GM18873 (cell line): Measurements from ENCODE around the gene AHRR.
"Not testable (repeated sequence)": the region's sequence is repeated elsewhere in the genome, so short reads cannot be mapped to it uniquely, and the experiment has no call there.

Experiments
- ATAC-seq: cut with Tn5 transposase; IDR thresholded peaks from one replicate; pipeline ENCODE4 v1.9.1; 2021; ENCODE audit warnings: mild to moderate bottlenecking, moderate library complexity, moderate number of reproducible peaks; ENCODE audit not compliant: unreplicated experiment, low FRiP score

The AHRR gene

GRCh38 chr5:390623-391491 is 69.3 kb downstream of the AHRR start:
- ATAC-seq, result no peak

- no peak for ATAC-seq
These were observed 71.0 kb downstream of the AHRR start for GRCh38 chr5:392431-392988.

- no peak for ATAC-seq
These were observed 72.3 kb downstream of the AHRR start for GRCh38 chr5:393846-394275.

- no peak for ATAC-seq
These were observed 73.2 kb downstream of the AHRR start for GRCh38 chr5:394671-395155.

GRCh38 chr5:395156-395920 is 73.8 kb downstream of the AHRR start:
- ATAC-seq, result no peak

GRCh38 chr5:395921-396530 is 74.5 kb downstream of the AHRR start:
- ATAC-seq, result no peak

- no peak for ATAC-seq
These were observed 75.0 kb downstream of the AHRR start for GRCh38 chr5:396531-396961.

- ATAC-seq, result not testable (repeated sequence)
These were observed 76.6 kb downstream of the AHRR start for GRCh38 chr5:398141-398474.

- ATAC-seq, result no peak
These were observed 77.2 kb downstream of the AHRR start for GRCh38 chr5:398475-399295.

GRCh38 chr5:399296-400281 is 78.1 kb downstream of the AHRR start:
- peak; percentile 66 for ATAC-seq

- no peak for ATAC-seq
These were observed 79.0 kb downstream of the AHRR start for GRCh38 chr5:400282-401145.

- ATAC-seq, result no peak
These were observed 79.9 kb downstream of the AHRR start for GRCh38 chr5:401146-402034.

- ATAC-seq, result not testable (repeated sequence)
These were observed 80.7 kb downstream of the AHRR start for GRCh38 chr5:402219-402614.

- ATAC-seq, result peak; percentile 47
These were observed 81.3 kb downstream of the AHRR start for GRCh38 chr5:402615-403359.

GRCh38 chr5:403995-404394 is 82.5 kb downstream of the AHRR start:
- ATAC-seq, result no peak

- ATAC-seq, result no peak
These were observed 83.2 kb downstream of the AHRR start for GRCh38 chr5:404666-405241.
